Stimulated activated naive B cell treated with anti-CD40 and anti-IgM and Interleukin-4, amounts not matched to agents 10 μg/mL and 1 μg/mL and 100 μg/mL, for 72 hours (primary cell): ENCODE measurements around the gene ATRNL1.

Experiments
- ATAC-seq, 2 donors: fragments of 150-1000 bp; cut with Tn5 transposase; replicated peaks; 2 replicates each; pipeline ENCODE4 v1.10.0; 2021; ENCODE audit warnings: moderate library complexity in 1 of 2
- DNase-seq: peaks from one replicate; pipeline ENCODE4 v3.0.0; 2021
- H3K27ac Mint-ChIP-seq: one replicate; pipeline ENCODE4 v1.8.0; 2022; ENCODE audit warnings: mild to moderate bottlenecking, mixed read lengths
- H3K27me3 Mint-ChIP-seq, 2 donors: one replicate each; pipeline ENCODE4 v1.8.0; 2022; ENCODE audit warnings: mixed read lengths in 2 of 2
- H3K36me3 Mint-ChIP-seq, 2 donors: one replicate each; pipeline ENCODE4 v1.8.0; 2022; ENCODE audit warnings: mixed read lengths in 2 of 2, mild to moderate bottlenecking in 1 of 2
- H3K4me1 Mint-ChIP-seq, 2 donors: one replicate each; pipeline ENCODE4 v1.8.0; 2022; ENCODE audit warnings: mixed read lengths in 2 of 2, mild to moderate bottlenecking in 1 of 2
- H3K4me3 Mint-ChIP-seq, 2 donors: one replicate each; pipeline ENCODE4 v1.8.0; 2022; ENCODE audit warnings: mild to moderate bottlenecking in 2 of 2, mixed read lengths in 2 of 2, moderate library complexity in 1 of 2
- H3K9me3 Mint-ChIP-seq, 2 donors: one replicate each; pipeline ENCODE4 v1.8.0; 2022; ENCODE audit warnings: mixed read lengths in 2 of 2, mild to moderate bottlenecking in 1 of 2

Gene ATRNL1

DNA sequence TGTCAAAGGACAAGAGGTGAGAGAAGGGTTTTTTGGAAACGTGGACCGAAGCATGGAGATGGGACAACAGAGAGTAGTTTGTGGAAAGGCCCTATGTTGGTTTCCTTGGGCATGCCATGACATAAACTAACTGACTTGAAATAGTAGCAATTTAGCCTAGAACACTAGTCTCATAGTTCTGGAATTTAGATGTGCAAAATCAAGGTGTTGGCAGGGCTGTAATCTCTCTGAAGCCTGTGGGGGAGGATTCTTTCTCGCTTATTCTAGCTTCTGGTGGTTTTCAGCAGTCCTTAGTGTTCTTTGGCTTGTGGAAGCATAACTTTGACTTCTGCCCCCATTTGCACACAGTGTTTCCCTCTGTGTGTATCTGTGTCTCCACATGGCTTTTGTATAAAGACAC is 896.5 kb downstream of the ATRNL1 start:
- H3K27ac Mint-ChIP-seq, result no peak overlapping the region
- H3K9me3 Mint-ChIP-seq, result peaks cover 7 to 9% of the 10 kb centered on the region in 2 donors
- ATAC-seq, result no peak

DNA sequence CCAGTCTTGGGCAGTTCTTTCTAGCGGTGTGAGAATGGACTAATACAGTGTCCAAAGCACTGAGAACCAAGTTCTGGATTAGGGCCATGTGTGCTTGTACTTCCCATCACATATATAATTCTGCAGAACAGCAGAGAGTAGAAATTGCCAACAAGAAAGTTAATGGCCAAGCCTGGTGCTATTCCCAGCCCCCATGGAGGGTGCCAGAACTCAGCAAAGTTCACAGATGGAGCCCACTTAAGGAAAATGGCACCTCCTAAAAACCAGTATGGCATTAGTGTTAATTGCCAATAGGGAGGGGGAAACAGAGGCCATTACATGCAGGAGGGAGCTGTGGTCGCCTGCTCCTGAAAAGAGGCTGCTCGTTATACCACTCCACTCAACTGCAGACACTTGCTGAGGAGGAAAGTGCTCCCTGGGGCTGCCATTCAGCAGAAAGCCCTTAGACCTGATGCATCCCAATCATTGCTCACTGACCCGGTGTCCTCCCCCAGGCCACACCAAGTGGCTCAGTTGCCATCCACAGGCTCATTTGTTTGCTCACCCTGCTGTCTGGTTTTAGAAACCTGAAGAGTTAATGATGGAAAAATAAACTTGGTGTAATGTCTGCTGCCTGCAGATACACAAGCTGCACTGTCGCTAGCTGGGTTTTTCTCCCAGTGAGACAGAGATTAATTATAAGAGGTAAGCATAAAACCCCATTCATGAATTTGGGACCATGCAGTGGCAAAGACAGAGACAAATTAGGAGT is 899.2 kb downstream of the ATRNL1 start:
- Mint-ChIP-seq H3K9me3 (peaks cover 11 to 13% of the 10 kb centered on the region in 2 donors), H3K4me3 (no peak overlapping the region), H3K4me1 (no peaks in the 10 kb centered on the region), H3K27ac (no peak overlapping the region), H3K27me3 (no peaks in the 10 kb centered on the region), H3K36me3 (no peaks in the 10 kb centered on the region)
- no peak for DNase-seq
- no peak for ATAC-seq

More for the DNA sequence above, 896.5 kb downstream of the ATRNL1 start:
- no peak overlapping the region for H3K4me3 Mint-ChIP-seq
- no peaks in the 10 kb centered on the region for H3K36me3 Mint-ChIP-seq
- DNase-seq, result no peak
- H3K27me3 Mint-ChIP-seq, result no peaks in the 10 kb centered on the region
- H3K4me1 Mint-ChIP-seq, result no peaks in the 10 kb centered on the region

DNA sequence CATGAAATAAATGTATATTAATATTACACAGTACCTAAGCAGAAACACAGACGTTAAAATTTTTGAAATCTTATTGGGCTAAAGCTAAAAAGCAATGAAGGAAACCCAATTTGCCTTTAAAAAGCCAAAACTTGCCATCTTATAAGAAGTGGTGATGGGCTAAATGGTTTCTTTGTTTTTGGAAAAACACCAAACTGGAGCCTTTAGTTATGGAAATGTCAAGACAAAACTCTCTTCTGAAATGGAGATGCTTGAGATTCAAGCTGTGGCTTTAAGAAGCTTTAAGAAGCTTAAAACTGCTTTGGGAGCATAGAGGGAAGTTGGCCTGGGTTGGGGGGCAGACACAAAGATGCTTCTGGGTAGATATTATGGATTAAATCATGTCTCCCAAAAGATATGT is 902.9 kb downstream of the ATRNL1 start:
- H3K27me3 Mint-ChIP-seq, result no peaks in the 10 kb centered on the region
- DNase-seq (no peak), ATAC-seq (no peak)
- peaks cover 14% of the 10 kb centered on the region in 2 donors for H3K9me3 Mint-ChIP-seq
- no peaks in the 10 kb centered on the region for H3K4me1 Mint-ChIP-seq
- H3K4me3 Mint-ChIP-seq, result no peak overlapping the region
- no peaks in the 10 kb centered on the region for H3K36me3 Mint-ChIP-seq
- H3K27ac Mint-ChIP-seq, result no peak overlapping the region

DNA sequence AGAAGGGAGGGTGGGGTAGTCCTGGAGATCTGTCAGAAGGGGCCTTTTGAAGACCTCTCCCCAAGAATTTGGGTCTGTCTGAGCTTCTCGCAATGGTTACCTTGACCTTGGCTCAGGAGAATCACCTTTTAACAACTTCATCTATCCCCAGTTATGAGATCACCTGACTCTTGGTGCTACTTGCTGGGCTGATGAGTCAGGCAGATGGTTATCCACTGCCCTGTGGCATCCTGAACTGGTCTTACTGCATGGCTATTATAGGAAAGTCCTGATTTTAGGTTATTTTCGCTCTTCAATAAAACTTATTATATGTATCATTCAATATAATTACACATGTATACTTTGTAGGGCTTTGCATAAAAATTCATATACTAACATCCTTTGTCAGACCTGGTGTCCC is 905.1 kb downstream of the ATRNL1 start:
- H3K9me3 Mint-ChIP-seq, result peaks cover 15 to 16% of the 10 kb centered on the region in 2 donors
- H3K27me3 Mint-ChIP-seq, result no peaks in the 10 kb centered on the region
- ATAC-seq (no peak), DNase-seq (no peak)
- H3K36me3 Mint-ChIP-seq, result no peaks in the 10 kb centered on the region
- H3K27ac Mint-ChIP-seq, result no peak overlapping the region
- H3K4me3 Mint-ChIP-seq, result no peak overlapping the region
- H3K4me1 Mint-ChIP-seq, result no peaks in the 10 kb centered on the region
